Astrocyte (in vitro differentiated cells and primary cell): ENCODE results near the gene TMPRSS6. TPM values are rescaled to one million over a fixed set of nuclear protein-coding genes. Genes with fewer than 3 reads are reported as not detected.

ENCODE experiments used
- DNase-seq: peaks from one replicate; pipeline ENCODE4 v3.0.0-alpha.2; 2010; ENCODE audit warnings: low read depth
- FAIRE-seq: peaks from 2 replicates; lab custom pipeline; 2011; peaks lifted over from hg19 to GRCh38; lab: Jason Lieb, UNC
- H2AFZ ChIP-seq: 2 replicates; pipeline ENCODE4 v1.6.0; 2012; ENCODE audit warnings: low read depth, low read length, inconsistent platforms
- H3K27ac ChIP-seq: 2 replicates; pipeline ENCODE4 v1.5.1; 2011; ENCODE audit warnings: low read depth, low read length, inconsistent platforms
- H3K27me3 ChIP-seq: 2 replicates; pipeline ENCODE4 v1.6.0; 2011; ENCODE audit warnings: low read length, inconsistent platforms; ENCODE audit not compliant: insufficient read depth
- H3K36me3 ChIP-seq: 2 replicates; pipeline ENCODE4 v1.5.1; 2011; ENCODE audit warnings: low read length, inconsistent platforms; ENCODE audit not compliant: insufficient read depth
- H3K4me1 ChIP-seq: 2 replicates; pipeline ENCODE4 v1.5.1; 2011; ENCODE audit warnings: low read length, inconsistent platforms; ENCODE audit not compliant: insufficient read depth
- H3K4me2 ChIP-seq: 2 replicates; pipeline ENCODE4 v1.6.0; 2012; ENCODE audit warnings: low read length, inconsistent platforms
- H3K4me3 ChIP-seq: 2 replicates; pipeline ENCODE4 v1.5.1; 2011; ENCODE audit warnings: low read depth, mild to moderate bottlenecking, low read length, inconsistent platforms; ENCODE audit not compliant: insufficient read depth
- H3K79me2 ChIP-seq: 2 replicates; pipeline ENCODE4 v1.6.0; 2012; ENCODE audit warnings: mild to moderate bottlenecking, low read length, inconsistent platforms; ENCODE audit not compliant: insufficient read depth
- H3K9ac ChIP-seq: 2 replicates; pipeline ENCODE4 v1.6.0; 2012; ENCODE audit warnings: mild to moderate bottlenecking, low read length, inconsistent platforms
- H3K9me3 ChIP-seq: 2 replicates; pipeline ENCODE4 v1.5.1; 2012; ENCODE audit warnings: low read depth, mild to moderate bottlenecking, low read length, inconsistent platforms; ENCODE audit not compliant: insufficient read depth
- H4K20me1 ChIP-seq: 2 replicates; pipeline ENCODE4 v1.6.0; 2012; ENCODE audit warnings: low read length, inconsistent platforms; ENCODE audit not compliant: insufficient read depth
- H3K27ac Mint-ChIP-seq: one replicate; pipeline ENCODE4 v1.8.0; 2021; ENCODE audit warnings: mild to moderate bottlenecking, mixed read lengths; ENCODE audit not compliant: unreplicated experiment
- H3K27me3 Mint-ChIP-seq: one replicate; pipeline ENCODE4 v1.8.0; 2021; ENCODE audit warnings: low read depth, mixed read lengths; ENCODE audit not compliant: unreplicated experiment
- H3K36me3 Mint-ChIP-seq: one replicate; pipeline ENCODE4 v1.8.0; 2021; ENCODE audit warnings: low read depth, mixed read lengths; ENCODE audit not compliant: unreplicated experiment
- H3K4me1 Mint-ChIP-seq: one replicate; pipeline ENCODE4 v1.8.0; 2021; ENCODE audit warnings: low read depth, mixed read lengths; ENCODE audit not compliant: unreplicated experiment
- H3K4me3 Mint-ChIP-seq: one replicate; pipeline ENCODE4 v1.8.0; 2021; ENCODE audit warnings: mild to moderate bottlenecking, moderate library complexity, mixed read lengths; ENCODE audit not compliant: unreplicated experiment
- H3K9me3 Mint-ChIP-seq: one replicate; pipeline ENCODE4 v1.8.0; 2021; ENCODE audit warnings: mild to moderate bottlenecking, mixed read lengths; ENCODE audit not compliant: unreplicated experiment
- EZH2 ChIP-seq: IDR thresholded peaks from 2 replicates; pipeline ENCODE4 v1.6.1; 2012; ENCODE audit warnings: mild to moderate bottlenecking, low read length, inconsistent platforms; ENCODE audit not compliant: insufficient read depth
- total RNA-seq: library from RNA; stranded (reverse); gene quantifications from 2 replicates; pipeline ENCODE4 v1.2.1, GENCODE V29; 2021
- TF ChIP-seq, protein P1 (sequence below): IDR thresholded peaks from 2 replicates; pipeline ENCODE4 v1.5.1; 2011; ENCODE audit warnings: low read depth, mild to moderate bottlenecking, inconsistent platforms, low read length, moderate library complexity; ENCODE audit not compliant: insufficient read depth

Gene TMPRSS6
- total RNA-seq, 1 donor from 2014 or later, result not detected

DNA sequence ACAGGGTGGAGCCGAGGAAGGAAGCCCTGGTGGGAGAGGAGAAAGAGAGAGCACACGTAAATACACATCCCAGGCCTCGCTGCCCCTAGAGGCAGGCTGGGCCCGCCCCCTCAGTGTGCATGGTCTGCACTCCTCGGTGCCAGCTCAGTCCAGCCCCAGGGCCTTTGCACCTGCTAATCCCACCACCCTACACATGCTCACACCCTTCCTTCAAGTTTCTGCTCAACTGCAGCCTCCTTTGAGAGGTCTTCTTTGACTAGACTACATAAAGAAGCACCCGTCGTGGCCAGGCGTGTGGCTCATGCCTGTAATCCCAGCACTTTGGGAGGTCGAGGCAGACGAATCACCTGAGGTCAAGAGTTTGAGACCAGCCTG lies 34.7 kb upstream of the TMPRSS6 start:
- peaks cover 34% of the 10 kb centered on the region for H3K27me3 Mint-ChIP-seq
- TF ChIP-seq, protein P1, sequence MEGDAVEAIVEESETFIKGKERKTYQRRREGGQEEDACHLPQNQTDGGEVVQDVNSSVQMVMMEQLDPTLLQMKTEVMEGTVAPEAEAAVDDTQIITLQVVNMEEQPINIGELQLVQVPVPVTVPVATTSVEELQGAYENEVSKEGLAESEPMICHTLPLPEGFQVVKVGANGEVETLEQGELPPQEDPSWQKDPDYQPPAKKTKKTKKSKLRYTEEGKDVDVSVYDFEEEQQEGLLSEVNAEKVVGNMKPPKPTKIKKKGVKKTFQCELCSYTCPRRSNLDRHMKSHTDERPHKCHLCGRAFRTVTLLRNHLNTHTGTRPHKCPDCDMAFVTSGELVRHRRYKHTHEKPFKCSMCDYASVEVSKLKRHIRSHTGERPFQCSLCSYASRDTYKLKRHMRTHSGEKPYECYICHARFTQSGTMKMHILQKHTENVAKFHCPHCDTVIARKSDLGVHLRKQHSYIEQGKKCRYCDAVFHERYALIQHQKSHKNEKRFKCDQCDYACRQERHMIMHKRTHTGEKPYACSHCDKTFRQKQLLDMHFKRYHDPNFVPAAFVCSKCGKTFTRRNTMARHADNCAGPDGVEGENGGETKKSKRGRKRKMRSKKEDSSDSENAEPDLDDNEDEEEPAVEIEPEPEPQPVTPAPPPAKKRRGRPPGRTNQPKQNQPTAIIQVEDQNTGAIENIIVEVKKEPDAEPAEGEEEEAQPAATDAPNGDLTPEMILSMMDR, result no peak
- TF ChIP-seq EZH2, result no peak
- no peak overlapping the region for H3K27ac Mint-ChIP-seq

DNA sequence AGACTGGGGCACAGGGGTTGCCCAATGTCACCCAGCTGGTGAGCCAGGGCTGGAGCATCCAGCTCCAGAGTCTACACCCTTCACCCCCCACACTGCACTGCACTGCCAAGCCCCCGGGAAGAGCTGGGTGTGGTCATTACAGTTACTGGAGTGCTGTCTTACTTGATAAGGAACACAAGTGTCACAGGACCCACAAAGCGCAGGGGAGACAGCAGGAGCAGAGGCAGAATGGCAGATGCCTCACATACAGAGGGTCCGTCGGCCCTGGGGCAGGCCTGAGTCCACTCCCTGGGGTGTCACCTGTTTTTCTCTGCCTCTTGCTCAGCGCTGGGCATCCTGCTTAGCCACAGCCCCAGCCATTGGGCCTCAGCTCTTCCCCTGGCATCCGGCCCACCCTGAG lies 32.5 kb upstream of the TMPRSS6 start:
- H3K27me3 Mint-ChIP-seq, result peaks cover 51% of the 10 kb centered on the region
- H3K4me3 Mint-ChIP-seq, result no peak overlapping the region
- Histone ChIP-seq H4K20me1 (no peaks in the 10 kb centered on the region), H3K27ac (no peak overlapping the region), H3K4me2 (no peak overlapping the region), H3K9me3 (no peaks in the 10 kb centered on the region), H3K9ac (no peak overlapping the region), H3K36me3 (no peaks in the 10 kb centered on the region), H3K4me3 (no peak overlapping the region), H3K79me2 (no peaks in the 10 kb centered on the region), H3K27me3 (peaks cover 9% of the 10 kb centered on the region), H2AFZ (no peak overlapping the region), H3K4me1 (no peaks in the 10 kb centered on the region)
- no peak for TF ChIP-seq EZH2
- TF ChIP-seq, protein P1, result no peak
- H3K9me3 Mint-ChIP-seq, result no peaks in the 10 kb centered on the region
- FAIRE-seq, result no peak
- DNase-seq, result no peak
- H3K4me1 Mint-ChIP-seq, result peaks cover 2% of the 10 kb centered on the region
- H3K36me3 Mint-ChIP-seq, result no peaks in the 10 kb centered on the region
- H3K27ac Mint-ChIP-seq, result no peak overlapping the region

More for the DNA sequence above, 34.7 kb upstream of the TMPRSS6 start:
- Histone ChIP-seq H3K4me2 (no peak overlapping the region), H3K4me1 (no peaks in the 10 kb centered on the region), H4K20me1 (no peaks in the 10 kb centered on the region), H3K79me2 (no peaks in the 10 kb centered on the region), H3K4me3 (no peak overlapping the region), H2AFZ (no peak overlapping the region), H3K27ac (no peak overlapping the region), H3K9ac (no peak overlapping the region), H3K9me3 (no peaks in the 10 kb centered on the region), H3K27me3 (peaks cover 5% of the 10 kb centered on the region), H3K36me3 (no peaks in the 10 kb centered on the region)
- no peak for DNase-seq
- Mint-ChIP-seq H3K36me3 (no peaks in the 10 kb centered on the region), H3K9me3 (no peaks in the 10 kb centered on the region), H3K4me3 (no peak overlapping the region), H3K4me1 (no peaks in the 10 kb centered on the region)
- no peak for FAIRE-seq

DNA sequence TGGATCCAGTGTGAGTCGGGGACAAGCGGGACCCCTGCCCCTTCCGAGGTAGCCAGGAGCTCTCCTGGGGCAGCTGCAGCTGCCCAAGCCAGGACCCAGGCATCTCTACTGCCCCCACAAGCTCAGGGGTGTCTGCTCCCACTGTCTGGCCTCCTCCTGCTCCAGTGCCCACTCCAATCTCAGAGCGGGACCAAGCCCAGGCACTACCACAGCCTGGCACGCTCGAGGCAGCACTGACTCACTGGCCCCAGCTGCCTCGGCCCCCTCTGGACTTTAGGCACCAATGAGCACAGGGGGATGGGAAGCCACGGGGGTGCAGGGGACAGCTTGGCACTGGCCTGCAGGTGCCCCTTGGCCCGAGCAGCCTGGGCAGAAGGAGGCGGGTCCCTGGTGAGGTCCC lies 32.0 kb upstream of the TMPRSS6 start:
- H3K4me3 Mint-ChIP-seq, result no peak overlapping the region
- no peaks in the 10 kb centered on the region for H3K9me3 ChIP-seq
- FAIRE-seq, result no peak

More for the DNA sequence above, 32.0 kb upstream of the TMPRSS6 start:
- H2AFZ ChIP-seq, result no peak overlapping the region
- no peak overlapping the region for H3K27ac ChIP-seq
- Mint-ChIP-seq H3K36me3 (no peaks in the 10 kb centered on the region), H3K27ac (no peak overlapping the region), H3K27me3 (peaks cover 53% of the 10 kb centered on the region), H3K4me1 (peaks cover 2% of the 10 kb centered on the region), H3K9me3 (no peaks in the 10 kb centered on the region)
- no peaks in the 10 kb centered on the region for H4K20me1 ChIP-seq
- no peaks in the 10 kb centered on the region for H3K36me3 ChIP-seq
- no peak overlapping the region for H3K4me3 ChIP-seq
- peaks cover 7% of the 10 kb centered on the region for H3K27me3 ChIP-seq
- no peaks in the 10 kb centered on the region for H3K4me1 ChIP-seq
- no peak overlapping the region for H3K9ac ChIP-seq
- H3K4me2 ChIP-seq, result no peak overlapping the region
- H3K79me2 ChIP-seq, result no peaks in the 10 kb centered on the region
- no peak for TF ChIP-seq EZH2
- TF ChIP-seq, protein P1, result no peak
- DNase-seq, result no peak
